ENCODE measurements around the gene CHMP2B.

Gene CHMP2B

GRCh38 chr3:87200060-87200647, 27.0 kb upstream of the CHMP2B start:
- no peak overlapping the region for H3K4me3 ChIP-seq (replicated peaks; ENCODE audit: low read depth, low read length)
- no peaks in the 10 kb centered on the region for H3K36me3 ChIP-seq (ENCODE audit: control insufficient read depth, insufficient read depth, low read length)
- no peak for DNase-seq (ENCODE audit: extremely low read depth, insufficient read length)
- no peaks in the 10 kb centered on the region for H3K27me3 ChIP-seq (replicated peaks; ENCODE audit: control insufficient read depth, insufficient read depth, low read length)
- TF ChIP-seq CTCF (IDR thresholded peaks at IDR 0.05; ENCODE audit: insufficient read depth, low read length, poor library complexity, severe bottlenecking), result no peak

GRCh38 chr3:87201727-87202126, 25.4 kb upstream of the CHMP2B start:
- no peak overlapping the region for H3K4me3 ChIP-seq (replicated peaks; ENCODE audit: low read depth, low read length)
- no peaks in the 10 kb centered on the region for H3K36me3 ChIP-seq (ENCODE audit: control insufficient read depth, insufficient read depth, low read length)
- no peaks in the 10 kb centered on the region for H3K27me3 ChIP-seq (replicated peaks; ENCODE audit: control insufficient read depth, insufficient read depth, low read length)
- TF ChIP-seq CTCF (IDR thresholded peaks at IDR 0.05; ENCODE audit: insufficient read depth, low read length, poor library complexity, severe bottlenecking), result no peak
- no peak for DNase-seq (ENCODE audit: extremely low read depth, insufficient read length)

- Histone ChIP-seq H3K36me3 (ENCODE audit: control insufficient read depth, insufficient read depth, low read length) (no peaks in the 10 kb centered on the region), H3K4me3 (replicated peaks; ENCODE audit: low read depth, low read length) (no peak overlapping the region), H3K27me3 (replicated peaks; ENCODE audit: control insufficient read depth, insufficient read depth, low read length) (no peaks in the 10 kb centered on the region)
- TF ChIP-seq CTCF (IDR thresholded peaks at IDR 0.05; ENCODE audit: insufficient read depth, low read length, poor library complexity, severe bottlenecking), result no peak
- no peak for DNase-seq (ENCODE audit: extremely low read depth, insufficient read length)
Measured at GRCh38 chr3:87203809-87204208, 23.3 kb upstream of the CHMP2B start.

- Histone ChIP-seq H3K27me3 (replicated peaks; ENCODE audit: control insufficient read depth, insufficient read depth, low read length) (no peaks in the 10 kb centered on the region), H3K36me3 (ENCODE audit: control insufficient read depth, insufficient read depth, low read length) (no peaks in the 10 kb centered on the region), H3K4me3 (replicated peaks; ENCODE audit: low read depth, low read length) (no peak overlapping the region)
- no peak for TF ChIP-seq CTCF (IDR thresholded peaks at IDR 0.05; ENCODE audit: insufficient read depth, low read length, poor library complexity, severe bottlenecking)
- DNase-seq (ENCODE audit: extremely low read depth, insufficient read length), result no peak
Measured at GRCh38 chr3:87206070-87206469, 21.0 kb upstream of the CHMP2B start.

- TF ChIP-seq CTCF (IDR thresholded peaks at IDR 0.05; ENCODE audit: insufficient read depth, low read length, poor library complexity, severe bottlenecking), result no peak
- DNase-seq (ENCODE audit: extremely low read depth, insufficient read length), result no peak
- H3K4me3 ChIP-seq (replicated peaks; ENCODE audit: low read depth, low read length), result no peak overlapping the region
- H3K36me3 ChIP-seq (ENCODE audit: control insufficient read depth, insufficient read depth, low read length), result no peaks in the 10 kb centered on the region
- H3K27me3 ChIP-seq (replicated peaks; ENCODE audit: control insufficient read depth, insufficient read depth, low read length), result no peaks in the 10 kb centered on the region
Measured at GRCh38 chr3:87206635-87207034, 20.5 kb upstream of the CHMP2B start.

GRCh38 chr3:87207460-87207859, 19.6 kb upstream of the CHMP2B start:
- DNase-seq (ENCODE audit: extremely low read depth, insufficient read length), result no peak
- H3K27me3 ChIP-seq (replicated peaks; ENCODE audit: control insufficient read depth, insufficient read depth, low read length), result no peaks in the 10 kb centered on the region
- TF ChIP-seq CTCF (IDR thresholded peaks at IDR 0.05; ENCODE audit: insufficient read depth, low read length, poor library complexity, severe bottlenecking), result no peak

More at GRCh38 chr3:87207460-87207859, 19.6 kb upstream of the CHMP2B start:
- Histone ChIP-seq H3K36me3 (ENCODE audit: control insufficient read depth, insufficient read depth, low read length) (no peaks in the 10 kb centered on the region), H3K4me3 (replicated peaks; ENCODE audit: low read depth, low read length) (no peak overlapping the region)

Data from GM06990 (cell line).